Peyer's patch (tissue), 4 donors: ENCODE results near the gene NETO1.

Experiments used
- POLR2A ChIP-seq, 2 donors: fragments of 450-650 bp; IDR thresholded peaks; one replicate each; pipeline ENCODE4 v1.5.1; 2017; ENCODE audit warnings: antibody characterized with exemption in 2 of 2, mild to moderate bottlenecking in 2 of 2, moderate library complexity in 2 of 2
- TF ChIP-seq, protein P1 (sequence below), 6 experiments: fragments of 450-650 bp in 4 of 6; fragments of 200-600 bp in 2 of 6; sonication (generic) in 1 of 6; IDR thresholded peaks; one replicate each; pipeline ENCODE4 v1.5.1; 2017 to 2019; ENCODE audit warnings: antibody characterized with exemption in 6 of 6, mild to moderate bottlenecking in 3 of 6, moderate library complexity in 1 of 6

DNA sequence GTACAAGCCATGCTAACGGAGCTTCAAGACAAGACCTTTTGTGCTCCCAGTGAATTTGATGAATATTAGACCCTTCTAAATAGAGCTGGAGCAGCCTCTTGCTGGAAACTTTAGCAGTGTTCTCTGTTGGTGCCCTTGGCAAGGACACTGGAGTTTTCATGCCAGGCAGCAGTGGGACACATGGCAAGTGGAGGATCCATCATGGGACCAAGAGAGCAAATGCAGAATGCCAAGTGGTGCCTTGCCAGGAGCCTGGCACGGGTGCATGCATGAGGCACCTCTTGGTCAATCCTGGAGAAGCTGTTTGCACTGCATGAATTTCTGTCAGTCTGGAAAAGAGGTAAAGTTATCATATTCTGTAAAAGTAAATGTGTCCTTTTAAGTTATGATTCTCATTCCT, 59.1 kb downstream of the NETO1 start:
- TF ChIP-seq, protein P1, sequence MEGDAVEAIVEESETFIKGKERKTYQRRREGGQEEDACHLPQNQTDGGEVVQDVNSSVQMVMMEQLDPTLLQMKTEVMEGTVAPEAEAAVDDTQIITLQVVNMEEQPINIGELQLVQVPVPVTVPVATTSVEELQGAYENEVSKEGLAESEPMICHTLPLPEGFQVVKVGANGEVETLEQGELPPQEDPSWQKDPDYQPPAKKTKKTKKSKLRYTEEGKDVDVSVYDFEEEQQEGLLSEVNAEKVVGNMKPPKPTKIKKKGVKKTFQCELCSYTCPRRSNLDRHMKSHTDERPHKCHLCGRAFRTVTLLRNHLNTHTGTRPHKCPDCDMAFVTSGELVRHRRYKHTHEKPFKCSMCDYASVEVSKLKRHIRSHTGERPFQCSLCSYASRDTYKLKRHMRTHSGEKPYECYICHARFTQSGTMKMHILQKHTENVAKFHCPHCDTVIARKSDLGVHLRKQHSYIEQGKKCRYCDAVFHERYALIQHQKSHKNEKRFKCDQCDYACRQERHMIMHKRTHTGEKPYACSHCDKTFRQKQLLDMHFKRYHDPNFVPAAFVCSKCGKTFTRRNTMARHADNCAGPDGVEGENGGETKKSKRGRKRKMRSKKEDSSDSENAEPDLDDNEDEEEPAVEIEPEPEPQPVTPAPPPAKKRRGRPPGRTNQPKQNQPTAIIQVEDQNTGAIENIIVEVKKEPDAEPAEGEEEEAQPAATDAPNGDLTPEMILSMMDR (IDR thresholded peaks at IDR 0.05) = no peak
- TF ChIP-seq POLR2A (IDR thresholded peaks at IDR 0.05) = no peak
